Osteocyte (in vitro differentiated cells): Measurements from ENCODE around the gene CAPN11. TPM values are rescaled to one million over a fixed set of nuclear protein-coding genes. Genes with fewer than 3 reads are reported as not detected.
"Not testable (repeated sequence)": the region's sequence is repeated elsewhere in the genome, so short reads cannot be mapped to it uniquely, and the experiment has no call there.

Experiments
- DNase-seq: peaks from one replicate; pipeline ENCODE4 v3.0.0; 2021; ENCODE audit warnings: mixed read lengths; ENCODE audit not compliant: unreplicated experiment; ENCODE audit errors: extremely low spot score
- H3K27ac Mint-ChIP-seq: one replicate; pipeline ENCODE4 v1.8.0; 2021; ENCODE audit warnings: mild to moderate bottlenecking, mixed read lengths; ENCODE audit not compliant: unreplicated experiment
- H3K27me3 Mint-ChIP-seq: one replicate; pipeline ENCODE4 v1.8.0; 2021; ENCODE audit warnings: mixed read lengths; ENCODE audit not compliant: unreplicated experiment
- H3K36me3 Mint-ChIP-seq: one replicate; pipeline ENCODE4 v1.8.0; 2021; ENCODE audit warnings: mixed read lengths; ENCODE audit not compliant: unreplicated experiment
- H3K4me1 Mint-ChIP-seq: one replicate; pipeline ENCODE4 v1.8.0; 2021; ENCODE audit warnings: mixed read lengths; ENCODE audit not compliant: unreplicated experiment
- H3K4me3 Mint-ChIP-seq: one replicate; pipeline ENCODE4 v1.8.0; 2021; ENCODE audit warnings: mild to moderate bottlenecking, moderate library complexity, mixed read lengths; ENCODE audit not compliant: unreplicated experiment
- H3K9me3 Mint-ChIP-seq: one replicate; pipeline ENCODE4 v1.8.0; 2021; ENCODE audit warnings: mixed read lengths; ENCODE audit not compliant: unreplicated experiment
- CTCF ChIP-seq: fragments of 200-600 bp; sonication (generic); IDR thresholded peaks from 2 replicates; pipeline ENCODE4 v1.5.0; 2021; ENCODE audit warnings: antibody characterized with exemption, mild to moderate bottlenecking, moderate library complexity
- total RNA-seq: library from RNA; stranded (reverse); gene quantifications from 2 replicates; pipeline ENCODE4 v1.2.1, GENCODE V29; 2021

The CAPN11 gene
- total RNA-seq, 1 donor from 2014 or later, result not detected

GRCh38 chr6:44228433-44228832, 69.8 kb downstream of the CAPN11 start:
- Mint-ChIP-seq H3K27me3 (no peaks in the 10 kb centered on the region), H3K36me3 (peaks cover 29% of the 10 kb centered on the region), H3K27ac (peak overlapping the region; percentile 38), H3K4me3 (no peak overlapping the region), H3K4me1 (peaks cover 66% of the 10 kb centered on the region), H3K9me3 (no peaks in the 10 kb centered on the region)
- no peak for DNase-seq
- TF ChIP-seq CTCF, result no peak

- H3K36me3 Mint-ChIP-seq, result peaks cover 33% of the 10 kb centered on the region
- TF ChIP-seq CTCF, result no peak
- H3K4me1 Mint-ChIP-seq, result peaks cover 70% of the 10 kb centered on the region
- DNase-seq, result no peak
- no peaks in the 10 kb centered on the region for H3K9me3 Mint-ChIP-seq
- no peak overlapping the region for H3K27ac Mint-ChIP-seq
- no peaks in the 10 kb centered on the region for H3K27me3 Mint-ChIP-seq
- no peak overlapping the region for H3K4me3 Mint-ChIP-seq
Observed at GRCh38 chr6:44228836-44229235, 70.2 kb downstream of the CAPN11 start.

- Mint-ChIP-seq H3K4me1 (peaks cover 70% of the 10 kb centered on the region), H3K4me3 (no peak overlapping the region), H3K27me3 (no peaks in the 10 kb centered on the region), H3K36me3 (peaks cover 35% of the 10 kb centered on the region), H3K27ac (no peak overlapping the region), H3K9me3 (no peaks in the 10 kb centered on the region)
- DNase-seq, result no peak
- TF ChIP-seq CTCF, result no peak
Observed at GRCh38 chr6:44229376-44230033, 70.9 kb downstream of the CAPN11 start.

- no peak for DNase-seq
- TF ChIP-seq CTCF, result no peak
- no peaks in the 10 kb centered on the region for H3K9me3 Mint-ChIP-seq
- peaks cover 71% of the 10 kb centered on the region for H3K4me1 Mint-ChIP-seq
- peaks cover 36% of the 10 kb centered on the region for H3K36me3 Mint-ChIP-seq
- H3K27me3 Mint-ChIP-seq, result no peaks in the 10 kb centered on the region
- H3K4me3 Mint-ChIP-seq, result no peak overlapping the region
- no peak overlapping the region for H3K27ac Mint-ChIP-seq
Observed at GRCh38 chr6:44230034-44230675, 71.5 kb downstream of the CAPN11 start.

GRCh38 chr6:44231426-44231825, 72.8 kb downstream of the CAPN11 start:
- H3K27me3 Mint-ChIP-seq, H3K4me3 Mint-ChIP-seq, DNase-seq, H3K27ac Mint-ChIP-seq, H3K9me3 Mint-ChIP-seq: not testable (repeated sequence)
- Mint-ChIP-seq H3K4me1 (peaks cover 70% of the 10 kb centered on the region), H3K36me3 (peaks cover 40% of the 10 kb centered on the region)
